Measurements from ENCODE around the gene LHX3.

Gene LHX3

GRCh38 chr9:136172412-136173079, 32.4 kb downstream of the LHX3 start:
- Mint-ChIP-seq H3K27me3 (peaks cover 3% of the 10 kb centered on the region), H3K36me3 (no peaks in the 10 kb centered on the region), H3K4me1 (no peaks in the 10 kb centered on the region), H3K27ac (no peak overlapping the region), H3K9me3 (no peaks in the 10 kb centered on the region), H3K4me3 (no peak overlapping the region)

GRCh38 chr9:136171801-136172411, 33.0 kb downstream of the LHX3 start:
- Mint-ChIP-seq H3K4me1 (no peaks in the 10 kb centered on the region), H3K27me3 (peaks cover 3% of the 10 kb centered on the region), H3K27ac (no peak overlapping the region), H3K4me3 (no peak overlapping the region), H3K36me3 (no peaks in the 10 kb centered on the region), H3K9me3 (no peaks in the 10 kb centered on the region)

- no peaks in the 10 kb centered on the region for H3K36me3 Mint-ChIP-seq
- no peaks in the 10 kb centered on the region for H3K9me3 Mint-ChIP-seq
- no peaks in the 10 kb centered on the region for H3K4me1 Mint-ChIP-seq
- H3K27me3 Mint-ChIP-seq: peaks cover 3% of the 10 kb centered on the region
- H3K27ac Mint-ChIP-seq: no peak overlapping the region
- no peak overlapping the region for H3K4me3 Mint-ChIP-seq
These were observed 33.7 kb downstream of the LHX3 start for GRCh38 chr9:136171009-136171800.

GRCh38 chr9:136170006-136170901, 34.7 kb downstream of the LHX3 start:
- Mint-ChIP-seq H3K27ac (no peak overlapping the region), H3K27me3 (peaks cover 3% of the 10 kb centered on the region), H3K4me1 (no peaks in the 10 kb centered on the region), H3K9me3 (no peaks in the 10 kb centered on the region), H3K36me3 (no peaks in the 10 kb centered on the region), H3K4me3 (no peak overlapping the region)

- Mint-ChIP-seq H3K36me3 (no peaks in the 10 kb centered on the region), H3K4me1 (no peaks in the 10 kb centered on the region), H3K27ac (no peak overlapping the region), H3K27me3 (peaks cover 4% of the 10 kb centered on the region), H3K9me3 (no peaks in the 10 kb centered on the region), H3K4me3 (no peak overlapping the region)
These were observed 35.4 kb downstream of the LHX3 start for GRCh38 chr9:136169495-136169894.

- Mint-ChIP-seq H3K36me3 (peaks cover 2% of the 10 kb centered on the region), H3K27ac (no peak overlapping the region), H3K27me3 (peaks cover 3% of the 10 kb centered on the region), H3K4me3 (no peak overlapping the region), H3K4me1 (no peaks in the 10 kb centered on the region), H3K9me3 (no peaks in the 10 kb centered on the region)
These were observed 41.6 kb downstream of the LHX3 start for GRCh38 chr9:136163248-136163850.

- Mint-ChIP-seq H3K27ac (no peak overlapping the region), H3K27me3 (peaks cover 3% of the 10 kb centered on the region), H3K9me3 (no peaks in the 10 kb centered on the region), H3K4me3 (no peak overlapping the region), H3K36me3 (peaks cover 2% of the 10 kb centered on the region), H3K4me1 (no peaks in the 10 kb centered on the region)
These were observed 43.8 kb downstream of the LHX3 start for GRCh38 chr9:136160995-136161610.

GRCh38 chr9:136160381-136160841, 44.5 kb downstream of the LHX3 start:
- H3K27me3 Mint-ChIP-seq: peaks cover 3% of the 10 kb centered on the region
- no peaks in the 10 kb centered on the region for H3K9me3 Mint-ChIP-seq
- peaks cover 2% of the 10 kb centered on the region for H3K36me3 Mint-ChIP-seq
- no peak overlapping the region for H3K4me3 Mint-ChIP-seq
- H3K27ac Mint-ChIP-seq: no peak overlapping the region
- no peaks in the 10 kb centered on the region for H3K4me1 Mint-ChIP-seq

- H3K4me3 Mint-ChIP-seq: no peak overlapping the region
- no peaks in the 10 kb centered on the region for H3K4me1 Mint-ChIP-seq
- no peak overlapping the region for H3K27ac Mint-ChIP-seq
- peaks cover 2% of the 10 kb centered on the region for H3K27me3 Mint-ChIP-seq
- H3K9me3 Mint-ChIP-seq: no peaks in the 10 kb centered on the region
- peaks cover 2% of the 10 kb centered on the region for H3K36me3 Mint-ChIP-seq
These were observed 45.1 kb downstream of the LHX3 start for GRCh38 chr9:136159851-136160250.

- H3K4me1 Mint-ChIP-seq: no peaks in the 10 kb centered on the region
- H3K4me3 Mint-ChIP-seq: no peak overlapping the region
- no peak overlapping the region for H3K27ac Mint-ChIP-seq
- H3K36me3 Mint-ChIP-seq: no peaks in the 10 kb centered on the region
- no peaks in the 10 kb centered on the region for H3K9me3 Mint-ChIP-seq
- H3K27me3 Mint-ChIP-seq: no peaks in the 10 kb centered on the region
These were observed 47.3 kb downstream of the LHX3 start for GRCh38 chr9:136157477-136158265.

GRCh38 chr9:136156209-136157120, 48.5 kb downstream of the LHX3 start:
- Mint-ChIP-seq H3K27ac (no peak overlapping the region), H3K36me3 (no peaks in the 10 kb centered on the region), H3K27me3 (no peaks in the 10 kb centered on the region), H3K4me3 (no peak overlapping the region), H3K4me1 (no peaks in the 10 kb centered on the region), H3K9me3 (no peaks in the 10 kb centered on the region)

- Mint-ChIP-seq H3K4me1 (no peaks in the 10 kb centered on the region), H3K4me3 (no peak overlapping the region), H3K9me3 (no peaks in the 10 kb centered on the region), H3K27me3 (no peaks in the 10 kb centered on the region), H3K36me3 (no peaks in the 10 kb centered on the region), H3K27ac (no peak overlapping the region)
These were observed 49.4 kb downstream of the LHX3 start for GRCh38 chr9:136155576-136155975.

GRCh38 chr9:136154943-136155342, 50.0 kb downstream of the LHX3 start:
- no peaks in the 10 kb centered on the region for H3K4me1 Mint-ChIP-seq
- no peak overlapping the region for H3K4me3 Mint-ChIP-seq
- no peaks in the 10 kb centered on the region for H3K36me3 Mint-ChIP-seq
- no peaks in the 10 kb centered on the region for H3K9me3 Mint-ChIP-seq
- no peaks in the 10 kb centered on the region for H3K27me3 Mint-ChIP-seq
- H3K27ac Mint-ChIP-seq: no peak overlapping the region

Data from activated naive CD4-positive, alpha-beta T cell treated with anti-CD3 and anti-CD28 coated beads, Interleukin-2, amount 50 U/mL, for 24 hours (primary cell).